ENCODE measurements around the gene TENT4B.
"Not testable (repeated sequence)": the region's sequence is repeated elsewhere in the genome, so short reads cannot be mapped to it uniquely, and the experiment has no call there.

The TENT4B gene

GRCh38 chr16:50152807-50153595, at the start of gene TENT4B:
Gene TENT4B, plus strand, starts transcription at chr16:50153306. Its CDS starts 316 bp downstream, at chr16:50153622.
- peak; percentile 10 for DNase-seq

- no peak for DNase-seq
These were observed 49.3 kb upstream of the TENT4B start for GRCh38 chr16:50103764-50104163.

- DNase-seq = no peak
These were observed 38.6 kb upstream of the TENT4B start for GRCh38 chr16:50114357-50115129.

GRCh38 chr16:50120711-50121110, 32.4 kb upstream of the TENT4B start:
- DNase-seq = no peak

GRCh38 chr16:50121278-50121677, 31.8 kb upstream of the TENT4B start:
- no peak for DNase-seq

DNA sequence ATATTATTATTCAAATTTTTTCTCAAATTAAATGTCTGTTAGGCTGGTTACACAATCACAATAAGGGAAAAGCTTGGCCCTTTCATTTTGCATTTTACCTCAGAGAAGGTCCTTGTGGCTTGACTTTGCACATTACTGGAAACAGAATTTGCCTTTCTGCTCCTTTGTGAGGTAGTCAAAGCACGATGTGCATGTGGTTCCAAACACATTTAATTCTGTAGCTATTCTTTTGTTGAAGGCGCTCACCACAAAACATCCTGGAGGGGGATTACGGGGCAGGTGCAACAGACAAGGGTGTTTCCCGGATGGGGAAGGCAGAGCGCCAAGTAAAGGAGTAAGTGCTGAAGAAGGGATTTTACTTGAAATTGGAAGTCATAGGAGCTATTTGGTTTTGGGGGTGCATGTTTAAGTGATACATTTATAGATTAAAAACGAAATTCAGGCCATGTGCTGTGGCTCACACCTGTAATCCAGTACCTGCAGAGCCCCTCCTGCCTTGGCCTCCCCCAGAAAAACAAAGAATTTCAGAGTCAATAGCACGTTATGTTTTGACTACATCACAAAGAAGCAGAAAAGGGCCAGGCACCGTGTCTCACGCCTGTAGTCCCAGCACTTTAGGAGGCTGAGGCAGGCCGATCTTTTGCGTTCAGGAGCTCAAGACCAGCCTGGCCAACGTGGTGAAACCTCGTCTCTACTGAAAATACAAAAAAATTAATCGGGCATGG, 31.2 kb upstream of the TENT4B start:
- no peak for DNase-seq

GRCh38 chr16:50123417-50123816, 29.7 kb upstream of the TENT4B start:
- no peak for DNase-seq

DNA sequence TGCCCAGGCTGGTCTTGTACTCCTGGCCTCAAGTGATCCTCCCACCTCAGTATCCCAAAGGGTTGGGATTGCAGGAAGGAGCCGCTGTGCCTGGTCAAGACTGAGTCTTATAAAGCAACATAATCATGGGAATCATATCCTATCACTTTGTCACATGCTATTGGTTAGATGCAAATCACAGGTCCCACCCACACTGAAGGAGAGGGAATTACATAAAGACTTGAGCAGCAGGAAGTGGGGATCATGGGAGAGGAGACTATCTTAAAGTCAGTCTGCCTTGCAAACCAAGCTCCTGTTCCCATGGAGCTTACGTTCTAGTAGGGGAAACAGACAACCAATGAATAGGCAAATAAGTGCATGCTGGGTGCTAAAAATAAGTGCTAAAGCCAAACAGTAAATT, 28.3 kb upstream of the TENT4B start:
- DNase-seq = no peak

GRCh38 chr16:50126183-50126582, 26.9 kb upstream of the TENT4B start:
- no peak for DNase-seq

DNA sequence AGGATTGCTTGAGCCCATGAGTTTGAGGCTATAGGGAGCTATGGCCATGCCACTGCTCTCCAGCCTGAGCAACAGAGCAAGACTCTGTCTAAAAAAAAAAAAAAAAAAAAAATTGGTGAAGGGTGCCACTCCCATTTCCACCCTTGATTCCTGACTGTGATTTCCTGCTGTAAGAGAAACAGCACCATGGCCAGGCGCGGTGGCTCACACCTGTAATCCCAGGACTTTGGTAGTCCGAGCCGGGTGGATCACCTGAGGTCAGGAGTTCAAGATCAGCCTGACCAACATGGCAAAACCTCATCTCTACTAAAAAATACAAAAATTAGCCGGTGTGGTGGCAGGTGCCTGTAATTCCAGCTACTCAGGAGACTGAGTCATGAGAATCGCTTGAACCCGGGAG, 20.5 kb upstream of the TENT4B start:
- not testable (repeated sequence) for DNase-seq

DNA sequence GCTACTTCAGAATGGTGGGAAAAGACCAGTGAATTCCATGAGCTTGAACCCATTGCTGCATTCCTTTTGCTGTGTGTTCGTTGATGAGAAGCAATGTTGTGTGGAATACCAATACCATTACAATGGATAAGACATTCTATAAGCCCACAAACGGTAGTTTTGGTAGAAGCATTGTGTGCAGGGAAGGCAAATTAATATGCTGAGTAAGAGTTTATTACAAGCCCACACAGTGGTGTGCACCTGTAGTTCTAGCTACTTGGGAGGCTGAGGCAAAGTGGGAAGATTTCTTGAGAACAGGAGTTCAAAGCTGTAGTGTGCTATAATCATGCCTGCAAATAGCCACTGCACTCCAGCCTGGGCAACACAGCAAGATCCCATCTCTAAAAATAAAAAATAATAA, 19.9 kb upstream of the TENT4B start:
- no peak for DNase-seq

GRCh38 chr16:50136399-50136798, 16.7 kb upstream of the TENT4B start:
- no peak for DNase-seq

DNA sequence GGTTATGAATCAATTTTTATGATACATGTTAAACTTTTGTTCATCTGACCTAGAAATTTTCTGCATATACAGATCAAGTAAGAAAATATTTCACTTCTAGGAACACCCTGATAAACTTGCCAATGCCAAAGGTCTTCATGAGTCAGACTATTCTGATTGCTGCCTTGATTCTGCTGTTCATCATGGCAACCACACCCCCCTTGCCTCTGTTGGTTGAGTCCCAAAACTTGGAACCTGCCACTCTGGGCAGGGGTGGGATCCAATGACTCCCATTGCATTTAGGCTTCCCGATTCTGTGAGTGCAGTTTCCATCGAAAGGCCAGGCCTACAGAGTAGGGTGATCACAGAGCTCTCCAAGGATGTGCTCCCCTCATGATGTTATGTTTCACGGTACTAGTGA, 15.8 kb upstream of the TENT4B start:
- no peak for DNase-seq

DNA sequence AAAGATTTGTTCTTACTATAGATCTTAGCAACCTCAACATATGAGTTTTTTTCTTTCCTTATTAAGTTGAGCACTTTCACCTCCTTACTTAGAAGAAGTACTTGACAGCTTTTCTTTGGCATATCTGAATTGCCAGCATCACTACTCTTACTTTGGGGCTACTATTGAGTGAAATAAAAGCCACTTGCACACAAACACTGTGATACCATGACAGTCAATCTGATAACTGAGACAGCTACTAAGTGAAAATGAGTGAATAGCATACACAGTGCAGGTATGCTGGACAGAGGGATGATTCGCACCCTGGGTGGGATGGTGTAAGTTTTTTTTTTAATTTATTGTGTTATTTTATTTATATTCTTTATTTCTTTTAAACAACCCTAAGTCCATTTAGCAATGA, 13.5 kb upstream of the TENT4B start:
- no peak for DNase-seq

DNA sequence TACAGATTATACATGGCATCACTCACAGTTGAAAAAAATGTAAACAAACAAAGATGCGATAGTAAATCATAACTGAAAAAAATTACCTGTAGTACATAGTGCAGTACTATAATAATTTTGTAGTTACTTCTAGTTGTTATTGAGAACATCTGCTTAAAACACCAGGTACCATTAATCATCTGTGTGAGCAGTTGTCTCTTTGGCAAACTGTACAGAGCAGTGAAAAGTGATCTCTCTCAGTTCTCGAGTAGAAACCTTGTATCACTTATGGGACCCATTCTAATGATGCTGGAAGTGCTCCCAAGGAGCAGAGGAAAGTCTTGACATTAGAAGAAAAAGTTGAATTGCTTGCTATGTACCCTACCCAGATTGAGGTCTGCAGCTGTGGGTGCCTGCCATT, 8.9 kb upstream of the TENT4B start:
- no peak for DNase-seq

- no peak for DNase-seq
These were observed 6.3 kb upstream of the TENT4B start for GRCh38 chr16:50146479-50147435.

GRCh38 chr16:50151322-50151721, 1.8 kb upstream of the TENT4B start:
- no peak for DNase-seq

DNA sequence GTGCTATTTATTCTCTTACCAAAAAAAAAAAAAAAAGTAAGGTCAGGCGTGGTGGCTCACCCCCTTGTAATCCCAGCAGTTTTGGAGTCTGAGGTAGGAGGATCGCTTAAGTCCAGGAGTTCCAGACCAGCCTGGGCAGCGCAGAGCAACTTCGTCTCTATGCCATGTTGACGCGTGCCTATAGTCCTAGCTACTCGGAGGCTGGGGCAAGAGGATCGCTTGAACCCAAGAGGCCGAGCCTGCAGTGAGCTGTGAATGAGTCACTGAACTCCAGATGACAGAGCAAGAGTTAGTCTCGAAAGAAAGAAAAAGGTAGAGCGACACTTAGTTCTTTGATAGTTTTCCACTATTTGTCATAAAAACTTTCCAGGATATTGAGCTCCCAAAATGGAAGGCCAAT, 1.4 kb upstream of the TENT4B start:
- DNase-seq = no peak

GRCh38 chr16:50152351-50152806, 727 bp upstream of the TENT4B start:
- no peak for DNase-seq

GRCh38 chr16:50153596-50154419, 702 bp downstream of the TENT4B start:
- DNase-seq = no peak

DNA sequence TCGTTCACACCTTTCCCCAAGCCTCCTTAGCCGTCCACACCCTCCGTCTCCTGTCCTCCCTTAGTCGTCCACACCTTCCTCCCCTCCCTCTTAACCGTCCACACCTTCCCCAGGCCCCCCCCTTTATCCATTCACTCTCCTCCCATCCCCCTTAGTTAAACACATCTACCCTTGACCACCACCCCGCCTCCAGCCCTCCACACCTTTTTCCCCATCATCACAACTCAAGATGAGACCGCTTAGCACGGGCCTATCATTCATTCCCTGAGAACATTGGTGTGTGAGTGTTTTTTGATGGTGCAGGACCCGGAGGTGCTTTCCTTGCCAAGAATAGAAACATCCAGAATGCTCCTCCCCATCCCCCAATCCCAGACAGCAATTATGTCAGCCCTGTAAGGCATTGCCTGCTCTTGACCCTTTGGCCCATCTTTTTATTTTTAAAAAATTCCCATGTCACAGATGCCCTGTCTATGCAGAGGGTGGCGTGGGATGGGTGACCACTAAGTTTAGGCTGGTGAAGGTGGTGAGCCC, 1.4 kb downstream of the TENT4B start:
- DNase-seq = no peak
